ENCODE data around the gene ZBTB40. TPM values are rescaled to one million over a fixed set of nuclear protein-coding genes. Genes with fewer than 3 reads are reported as not detected.

The ZBTB40 gene
- total and polyA plus RNA-seq, 7 donors, result 3.8 to 14.1 (median 10.0) TPM

DNA sequence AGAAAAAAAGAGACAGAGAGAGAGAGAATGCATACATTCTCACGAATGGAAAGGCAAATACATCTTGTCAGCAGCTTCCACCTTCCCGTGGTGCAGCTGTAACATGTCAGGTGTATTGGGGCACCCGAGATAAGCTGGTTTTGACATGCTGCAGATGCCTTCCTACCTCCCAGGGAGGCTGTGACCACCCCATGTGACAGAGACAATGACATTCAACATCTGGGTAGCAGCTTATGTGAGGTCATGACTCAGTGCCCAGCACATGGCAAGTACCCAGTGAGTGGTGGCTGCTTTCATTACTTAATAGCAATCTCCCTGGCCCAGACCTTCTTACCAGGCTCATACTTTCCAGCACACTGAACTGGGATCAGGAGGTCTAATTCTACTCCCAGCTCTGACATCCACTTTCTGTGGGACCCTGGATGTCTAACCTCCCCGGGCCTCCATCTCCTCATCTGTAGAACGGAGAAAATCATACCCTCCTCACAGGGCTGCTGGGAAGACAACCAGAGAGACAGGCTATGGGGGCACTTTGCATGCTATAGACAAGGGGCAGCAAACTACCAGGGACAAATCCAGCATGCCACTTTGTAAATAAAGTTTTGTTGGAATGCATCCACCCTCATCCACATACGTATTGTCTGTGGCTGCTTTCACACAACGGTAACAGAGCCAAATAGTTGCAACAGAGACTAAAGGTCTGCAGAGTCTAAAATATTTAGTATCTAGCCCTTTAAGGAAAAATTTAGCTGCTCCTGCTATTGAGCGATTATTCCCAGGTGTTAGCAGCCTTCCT lies 38.5 kb upstream of the ZBTB40 start:
- Histone ChIP-seq H3K36me3 (ENCODE audit: insufficient read depth in 1 of 2, low read depth in 1 of 2) (no peaks in the 10 kb centered on the region), H3K9me3 (no peaks in the 10 kb centered on the region), H3K27ac (no peak overlapping the region), H3K27me3 (ENCODE audit: insufficient read depth in 3 of 3, low read length in 2 of 3) (no peaks in the 10 kb centered on the region), H3K4me3 (no peak overlapping the region), H3K4me1 (peaks cover 11% of the 10 kb centered on the region)
- 56 to 72% (median 64%) methylated on average over 8 of the region's 8 CpGs for WGBS, 3 donors
- DNase-seq (no peak), ATAC-seq (no peak)
- intact Hi-C loops (cut with DNase I), result loop anchor here (10.0 kb wide), 2 partner anchors 278 to 308 kb away; no protein-coding TSS in a partner anchor
- no peak for TF ChIP-seq CTCF (IDR thresholded peaks at IDR 0.05)

DNA sequence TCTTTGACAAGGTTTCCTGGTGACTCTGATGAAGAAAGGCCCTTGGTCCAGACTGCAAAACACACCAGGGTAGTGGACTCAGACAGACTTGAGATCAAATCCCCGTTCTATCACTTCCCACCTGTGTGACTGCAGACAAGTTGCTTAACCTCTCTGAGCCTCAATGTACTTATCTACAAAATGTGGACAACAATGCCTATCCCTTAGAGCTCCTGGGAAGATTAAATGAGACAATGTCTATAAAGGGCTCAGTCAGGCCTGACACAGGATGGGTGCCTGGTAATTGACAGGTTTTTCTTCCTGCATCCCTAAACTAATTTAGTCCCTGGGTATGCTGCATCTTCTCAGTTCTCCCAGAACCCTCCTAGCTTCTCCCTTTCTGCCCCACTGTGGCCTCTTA lies 37.9 kb upstream of the ZBTB40 start:
- ATAC-seq (no peak), DNase-seq (no peak)
- WGBS, 3 donors, result 0 to 48% (median 2%) methylated on average over 1 of the region's 1 CpG
- Histone ChIP-seq H3K27me3 (ENCODE audit: insufficient read depth in 3 of 3, low read length in 2 of 3) (no peaks in the 10 kb centered on the region), H3K36me3 (ENCODE audit: insufficient read depth in 1 of 2, low read depth in 1 of 2) (no peaks in the 10 kb centered on the region), H3K27ac (no peak overlapping the region), H3K4me1 (peaks cover 14% of the 10 kb centered on the region), H3K9me3 (no peaks in the 10 kb centered on the region), H3K4me3 (no peak overlapping the region)
- intact Hi-C loops (cut with DNase I), result loop anchor here (10.0 kb wide), 2 partner anchors 279 to 309 kb away; no protein-coding TSS in a partner anchor
- no peak for TF ChIP-seq CTCF (IDR thresholded peaks at IDR 0.05)

GRCh38 chr1:22414244-22414751 lies 37.4 kb upstream of the ZBTB40 start:
- intact Hi-C loops (cut with DNase I), result loop anchor here (10.0 kb wide), 2 partner anchors 279 to 309 kb away; no protein-coding TSS in a partner anchor
- DNase-seq (no peak), ATAC-seq (no peak)
- H3K9me3 ChIP-seq, result no peaks in the 10 kb centered on the region
- no peaks in the 10 kb centered on the region for H3K27me3 ChIP-seq (ENCODE audit: insufficient read depth in 3 of 3, low read length in 2 of 3)
- H3K36me3 ChIP-seq (ENCODE audit: insufficient read depth in 1 of 2, low read depth in 1 of 2), result no peaks in the 10 kb centered on the region
- H3K4me1 ChIP-seq, result peaks cover 16% of the 10 kb centered on the region
- no peak for TF ChIP-seq CTCF (IDR thresholded peaks at IDR 0.05)
- H3K27ac ChIP-seq, result no peak overlapping the region
- no peak overlapping the region for H3K4me3 ChIP-seq
- WGBS, 3 donors, result 83 to 85% (median 83%) methylated on average over 11 of the region's 11 CpGs

DNA sequence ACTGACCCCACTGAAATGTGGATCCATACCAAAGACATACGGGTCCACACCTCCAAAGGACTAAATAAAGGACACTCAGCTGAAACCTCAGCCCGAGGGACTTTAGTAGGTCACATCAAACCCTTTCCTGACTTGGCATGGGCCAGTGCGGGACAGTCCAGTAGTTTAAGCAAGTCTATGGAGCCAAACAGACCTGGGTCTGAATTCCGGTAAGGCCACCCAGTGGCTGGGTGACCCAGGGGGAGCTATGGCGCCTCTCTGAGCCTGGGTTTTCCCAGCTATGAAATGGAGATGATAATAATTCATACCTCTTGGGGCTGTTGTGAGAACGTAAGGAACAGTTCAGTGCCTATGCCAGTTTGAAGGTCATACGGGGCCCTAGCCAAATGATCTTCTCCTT lies 36.2 kb upstream of the ZBTB40 start:
- ATAC-seq (no peak), DNase-seq (no peak)
- peaks cover 26% of the 10 kb centered on the region for H3K4me1 ChIP-seq
- 74 to 81% (median 76%) methylated on average over 7 of the region's 7 CpGs for WGBS, 3 donors
- no peaks in the 10 kb centered on the region for H3K27me3 ChIP-seq (ENCODE audit: insufficient read depth in 3 of 3, low read length in 2 of 3)
- H3K36me3 ChIP-seq (ENCODE audit: insufficient read depth in 1 of 2, low read depth in 1 of 2), result no peaks in the 10 kb centered on the region
- intact Hi-C loops (cut with DNase I), result loop anchor here (5.0 to 10.0 kb wide), 3 partner anchors 281 to 311 kb away; no protein-coding TSS in a partner anchor
- H3K9me3 ChIP-seq, result no peaks in the 10 kb centered on the region
- TF ChIP-seq CTCF (IDR thresholded peaks at IDR 0.05), result no peak
- H3K27ac ChIP-seq, result no peak overlapping the region
- no peak overlapping the region for H3K4me3 ChIP-seq

Data from psoas muscle (tissue), 8 donors.